Measurements from ENCODE around the gene TBX18.

TBX18 gene

GRCh38 chr6:84752118-84752850, 12.1 kb downstream of the TBX18 start:
- no peak for DNase-seq (ENCODE audit: insufficient read length, low spot score)
- FAIRE-seq: no peak
- TF ChIP-seq CTCF (IDR thresholded peaks at IDR 0.05; ENCODE audit: insufficient read depth, missing control alignments): no peak

- TF ChIP-seq CTCF (IDR thresholded peaks at IDR 0.05; ENCODE audit: insufficient read depth, missing control alignments): no peak
- no peak for DNase-seq (ENCODE audit: insufficient read length, low spot score)
- no peak for FAIRE-seq
Observed at GRCh38 chr6:84749181-84749580, 15.2 kb downstream of the TBX18 start.

GRCh38 chr6:84748376-84748775, 16.0 kb downstream of the TBX18 start:
- no peak for TF ChIP-seq CTCF (IDR thresholded peaks at IDR 0.05; ENCODE audit: insufficient read depth, missing control alignments)
- no peak for DNase-seq (ENCODE audit: insufficient read length, low spot score)
- no peak for FAIRE-seq

GRCh38 chr6:84743616-84744015, 20.8 kb downstream of the TBX18 start:
- no peak for TF ChIP-seq CTCF (IDR thresholded peaks at IDR 0.05; ENCODE audit: insufficient read depth, missing control alignments)
- FAIRE-seq (no peak), DNase-seq (ENCODE audit: insufficient read length, low spot score) (no peak)

GRCh38 chr6:84740385-84740784, 24.0 kb downstream of the TBX18 start:
- FAIRE-seq (no peak), DNase-seq (ENCODE audit: insufficient read length, low spot score) (no peak)

GRCh38 chr6:84739866-84740208, 24.6 kb downstream of the TBX18 start:
- no peak for FAIRE-seq
- TF ChIP-seq CTCF (IDR thresholded peaks at IDR 0.05; ENCODE audit: insufficient read depth, missing control alignments): no peak
- no peak for DNase-seq (ENCODE audit: insufficient read length, low spot score)

More at GRCh38 chr6:84740385-84740784, 24.0 kb downstream of the TBX18 start:
- TF ChIP-seq CTCF (IDR thresholded peaks at IDR 0.05; ENCODE audit: insufficient read depth, missing control alignments): no peak

- no peak for TF ChIP-seq CTCF (IDR thresholded peaks at IDR 0.05; ENCODE audit: insufficient read depth, missing control alignments)
- DNase-seq (ENCODE audit: insufficient read length, low spot score) (no peak), FAIRE-seq (no peak)
Observed at GRCh38 chr6:84738996-84739865, 25.2 kb downstream of the TBX18 start.

All from D721Med (cell line).